WTC11 (cell line): ENCODE results near the gene RNF167. TPM values are rescaled to one million over a fixed set of nuclear protein-coding genes. Genes with fewer than 3 reads are reported as not detected.

Source experiments
- ATAC-seq: fragments of 200-7000 bp; cut with Tn5 transposase; 2 replicates; pipeline ENCODE4 v1.10.0; 2021; ENCODE audit warnings: mild to moderate bottlenecking, moderate library complexity
- CTCF ChIA-PET: fragments of 300-600 bp; sonication (Branson Sonifier 250); formaldehyde crosslinking; loops from one replicate; lab custom pipeline; 2021; ENCODE audit warnings: antibody characterized with exemption; lab: Charles Lee
- POLR2A ChIA-PET: fragments of 350-600 bp; sonication (Branson Sonifier 250); formaldehyde crosslinking; loops from one replicate; lab custom pipeline; 2021; ENCODE audit warnings: antibody characterized with exemption; lab: Charles Lee
- DNase-seq: peaks from one replicate; pipeline ENCODE4 v3.0.0; 2021; ENCODE audit warnings: low spot score
- H3K27ac Mint-ChIP-seq: 2 replicates; pipeline ENCODE4 v1.8.0; 2021; ENCODE audit warnings: mixed read lengths
- H3K27me3 Mint-ChIP-seq: 2 replicates; pipeline ENCODE4 v1.8.0; 2021; ENCODE audit warnings: low read depth, mild to moderate bottlenecking, moderate library complexity, mixed read lengths
- H3K36me3 Mint-ChIP-seq: 2 replicates; pipeline ENCODE4 v1.8.0; 2021; ENCODE audit warnings: mixed read lengths
- H3K4me1 Mint-ChIP-seq: 2 replicates; pipeline ENCODE4 v1.8.0; 2022; ENCODE audit warnings: mixed read lengths
- H3K4me3 Mint-ChIP-seq: 2 replicates; pipeline ENCODE4 v1.8.0; 2021; ENCODE audit warnings: mild to moderate bottlenecking, moderate library complexity, mixed read lengths
- H3K9me3 Mint-ChIP-seq: 2 replicates; pipeline ENCODE4 v1.8.0; 2021; ENCODE audit warnings: mixed read lengths
- EMX1 ChIP-seq: fragments of 250-450 bp; sonication (Bioruptor Pico); IDR thresholded peaks from 2 replicates; pipeline ENCODE4 v1.8.0; 2021; ENCODE audit warnings: mild to moderate bottlenecking
- ESRRA ChIP-seq: sonication (generic); formaldehyde crosslinking; IDR thresholded peaks from 2 replicates; pipeline ENCODE4 v1.8.1; 2022; ENCODE audit warnings: mild to moderate bottlenecking, missing genetic modification reagents, borderline replicate concordance
- FOXJ3 ChIP-seq: sonication (generic); formaldehyde crosslinking; IDR thresholded peaks from 2 replicates; pipeline ENCODE4 v1.9.0; 2021; ENCODE audit warnings: missing genetic modification reagents, mild to moderate bottlenecking, borderline replicate concordance
- FOXP4 ChIP-seq: sonication (generic); formaldehyde crosslinking; IDR thresholded peaks from 2 replicates; pipeline ENCODE4 v1.8.0; 2022; ENCODE audit warnings: mild to moderate bottlenecking, missing genetic modification reagents
- MAX ChIP-seq: sonication (generic); formaldehyde crosslinking; IDR thresholded peaks from 2 replicates; pipeline ENCODE4 v1.8.0; 2022; ENCODE audit warnings: mild to moderate bottlenecking, missing genetic modification reagents
- NR1H2 ChIP-seq: sonication (generic); formaldehyde crosslinking; IDR thresholded peaks from 2 replicates; pipeline ENCODE4 v1.9.0; 2021; ENCODE audit warnings: mild to moderate bottlenecking, moderate library complexity, missing genetic modification reagents
- SOX15 ChIP-seq: fragments of 250-450 bp; sonication (Bioruptor Pico); IDR thresholded peaks from 2 replicates; pipeline ENCODE4 v1.9.0; 2021; ENCODE audit warnings: mild to moderate bottlenecking
- STAT6 ChIP-seq: sonication (generic); formaldehyde crosslinking; conservative IDR thresholded peaks from 2 replicates; pipeline ENCODE4 v1.8.1; 2023; ENCODE audit warnings: mild to moderate bottlenecking, low read depth, missing genetic modification reagents, moderate library complexity
- TEAD4 ChIP-seq: sonication (generic); formaldehyde crosslinking; IDR thresholded peaks from 2 replicates; pipeline ENCODE4 v1.8.0; 2022; ENCODE audit warnings: mild to moderate bottlenecking, missing genetic modification reagents
- USF1 ChIP-seq: sonication (generic); formaldehyde crosslinking; IDR thresholded peaks from 2 replicates; pipeline ENCODE4 v1.8.0; 2022; ENCODE audit warnings: mild to moderate bottlenecking, missing genetic modification reagents
- ZNF423 ChIP-seq: fragments of 250-450 bp; sonication (Bioruptor Pico); IDR thresholded peaks from 2 replicates; pipeline ENCODE4 v2.1.2; 2022; ENCODE audit warnings: mild to moderate bottlenecking, moderate library complexity
- ZNF532 ChIP-seq: fragments of 250-450 bp; sonication (Bioruptor Pico); IDR thresholded peaks from 2 replicates; pipeline ENCODE4 v1.9.0; 2021; ENCODE audit warnings: mild to moderate bottlenecking, borderline replicate concordance
- total RNA-seq: library from RNA; stranded (reverse); gene quantifications from 3 replicates; pipeline ENCODE4 v1.2.3, GENCODE V29; 2021

RNF167 gene
- total RNA-seq, 1 experiment from 2014 or later: 143 TPM

GRCh38 chr17:4897785-4898184 is 42.3 kb upstream of the RNF167 start (continued):
- TF ChIP-seq ZNF532 (CRISPR knock-in tag) (no peak), ESRRA (CRISPR knock-in tag) (no peak), ZNF423 (no peak), NR1H2 (CRISPR knock-in tag) (no peak), FOXP4 (no peak), FOXJ3 (CRISPR knock-in tag) (no peak), STAT6 (CRISPR knock-in tag) (no peak)
- TF ChIP-seq, all 79 proteins: peak for 0

GRCh38 chr17:4898351-4898750 is 41.7 kb upstream of the RNF167 start:
- H3K4me3 Mint-ChIP-seq: peak overlapping the region; percentile 65
- DNase-seq (no peak), ATAC-seq (no peak)
- peaks cover 13% of the 10 kb centered on the region for H3K4me1 Mint-ChIP-seq
- H3K36me3 Mint-ChIP-seq: peaks cover 9% of the 10 kb centered on the region; the same call in 1 of the 2 replicates
- CTCF ChIA-PET: interaction anchor here (1.2 to 2.8 kb wide), 3 partner anchors 10 to 69 kb away, joined by 3 to 38 read pairs (median 8); partner anchors contain the start of genes RNF167, SLC25A11 and SPAG7
- POLR2A ChIA-PET: no interaction called here
- 0 out of 2 replicates have a peak overlapping the region, but pooled peaks have one; percentile 36 for H3K27ac Mint-ChIP-seq
- H3K9me3 Mint-ChIP-seq: no peaks in the 10 kb centered on the region
- no peak for TF ChIP-seq SOX15 (CRISPR knock-in tag)
- no peak for TF ChIP-seq TEAD4 (CRISPR knock-in tag)
- TF ChIP-seq USF1 (CRISPR knock-in tag): no peak
- TF ChIP-seq EMX1: no peak
- H3K27me3 Mint-ChIP-seq: peaks cover 5% of the 10 kb centered on the region

GRCh38 chr17:4898927-4899326 is 41.1 kb upstream of the RNF167 start:
- ChIA-PET CTCF (interaction anchor here (0.6 to 2.8 kb wide), 12 partner anchors 9 to 343 kb away, joined by 3 to 38 read pairs (median 4); partner anchors contain the start of genes MED11, RNF167, SLC25A11 and SPAG7), POLR2A (interaction anchor here (0.6 to 2.0 kb wide), 7 partner anchors 9 to 516 kb away, joined by 3 to 12 read pairs (median 4); partner anchors contain the start of genes ARRB2, ENO3 and SPAG7)
- no peak for TF ChIP-seq MAX (CRISPR knock-in tag)
- peak; percentile 54 for TF ChIP-seq ZNF423
- H3K4me1 Mint-ChIP-seq: peaks cover 16% of the 10 kb centered on the region
- peaks cover 5% of the 10 kb centered on the region for H3K27me3 Mint-ChIP-seq
- H3K36me3 Mint-ChIP-seq: peaks cover 9% of the 10 kb centered on the region; the same call in 1 of the 2 replicates
- H3K4me3 Mint-ChIP-seq: peak overlapping the region; percentile 81
- no peak overlapping the region for H3K27ac Mint-ChIP-seq
- no peak for ATAC-seq
- no peak for DNase-seq
- no peaks in the 10 kb centered on the region for H3K9me3 Mint-ChIP-seq
